B cell (primary cell): ENCODE data around the gene CD19. TPM values are rescaled to one million over a fixed set of nuclear protein-coding genes. Genes with fewer than 3 reads are reported as not detected.

ENCODE experiments used
- ATAC-seq: fragments of 200-7000 bp; cut with Tn5 transposase; one replicate; pipeline ENCODE4 v1.10.0; 2021; ENCODE audit warnings: low read depth, mild to moderate bottlenecking, moderate number of reproducible peaks, moderate library complexity
- CTCF ChIA-PET: fragments of 350-600 bp; sonication (Branson Sonifier 250); formaldehyde crosslinking; loops from one replicate; lab custom pipeline; 2021; ENCODE audit warnings: antibody characterized with exemption, inconsistent platforms; lab: Charles Lee
- POLR2A ChIA-PET: fragments of 350-600 bp; sonication (Branson Sonifier 250); formaldehyde crosslinking; loops from one replicate; lab custom pipeline; 2021; ENCODE audit warnings: antibody characterized with exemption; lab: Charles Lee
- DNase-seq: peaks from one replicate; pipeline ENCODE4 v3.0.0; 2013
- H2AFZ ChIP-seq: 2 replicates; pipeline ENCODE4 v1.6.1; 2012; ENCODE audit warnings: mild to moderate bottlenecking, low read depth, low read length; ENCODE audit not compliant: insufficient read depth, poor library complexity, severe bottlenecking
- H3K27ac ChIP-seq, 2 donors: 1 replicate in 1 of 2; 2 replicates in 1 of 2; pipeline ENCODE4 v1.5.1; 2012 to 2013; ENCODE audit warnings: low read length in 2 of 2, mild to moderate bottlenecking in 2 of 2, moderate library complexity in 1 of 2
- H3K27me3 ChIP-seq, 4 experiments: fragments of 200-600 bp in 1 of 4; sonication (generic) in 1 of 4; replicated peaks in 1 of 4; 1 replicate in 2 of 4; 2 replicates in 2 of 4; pipeline versions ENCODE4 v1.6.1 to v1.7.0; 2013 to 2016; ENCODE audit warnings: low read length in 3 of 4, mild to moderate bottlenecking in 2 of 4, mixed read lengths in 1 of 4, moderate library complexity in 1 of 4; ENCODE audit not compliant: insufficient read depth in 4 of 4, control insufficient read depth in 3 of 4; ENCODE audit errors: control extremely low read depth in 1 of 4
- H3K36me3 ChIP-seq, 2 experiments: replicated peaks in 1 of 2; 1 replicate in 1 of 2; 2 replicates in 1 of 2; pipeline versions ENCODE4 v1.6.1 to v1.7.1; 2013; ENCODE audit warnings: low read length in 1 of 2; ENCODE audit not compliant: insufficient read depth in 2 of 2, control insufficient read depth in 1 of 2; ENCODE audit errors: control extremely low read depth in 1 of 2, extremely low read depth in 1 of 2
- H3K4me1 ChIP-seq, 2 donors: fragments of 200-600 bp in 1 of 2; sonication (generic) in 1 of 2; 1 replicate in 1 of 2; 2 replicates in 1 of 2; pipeline versions ENCODE4 v1.5.1 to v1.6.1; 2013 to 2017; ENCODE audit warnings: low read length in 2 of 2; ENCODE audit not compliant: control insufficient read depth in 2 of 2, insufficient read depth in 2 of 2
- H3K4me2 ChIP-seq: replicated peaks from 2 replicates; pipeline ENCODE3; 2012; ENCODE audit warnings: mild to moderate bottlenecking, low read depth, low read length; ENCODE audit not compliant: poor library complexity, severe bottlenecking
- H3K4me3 ChIP-seq, 5 experiments: fragments of 200-600 bp in 1 of 5; sonication (generic) in 1 of 5; 1 replicate in 3 of 5; 2 replicates in 2 of 5; pipeline versions ENCODE4 v1.5.1 to v1.7.0; 2011 to 2016; ENCODE audit warnings: low read length in 4 of 5, mild to moderate bottlenecking in 4 of 5, low read depth in 2 of 5, control low read depth in 1 of 5, moderate library complexity in 1 of 5; ENCODE audit not compliant: insufficient read depth in 1 of 5; ENCODE audit errors: control extremely low read depth in 1 of 5, extremely low read depth in 1 of 5
- H3K79me2 ChIP-seq: fragments of 200-600 bp; sonication (generic); one replicate; pipeline ENCODE4 v1.6.0; 2016; ENCODE audit warnings: low read length; ENCODE audit not compliant: control insufficient read depth, insufficient read depth
- H3K9ac ChIP-seq: fragments of 200-600 bp; sonication (generic); 2 replicates; pipeline ENCODE4 v1.6.1; 2017; ENCODE audit warnings: mild to moderate bottlenecking, low read length, moderate library complexity
- H3K9me3 ChIP-seq, 3 donors: one replicate each; pipeline versions ENCODE4 v1.6.1 to v1.7.1; 2013; ENCODE audit warnings: low read length in 2 of 3; ENCODE audit not compliant: control insufficient read depth in 2 of 3, insufficient read depth in 1 of 3; ENCODE audit errors: control extremely low read depth in 1 of 3
- H4K20me1 ChIP-seq: 2 replicates; pipeline ENCODE4 v1.6.0; 2012; ENCODE audit warnings: mild to moderate bottlenecking, low read length; ENCODE audit not compliant: insufficient read depth, control insufficient read depth, poor library complexity, severe bottlenecking
- H3K27ac Mint-ChIP-seq: one replicate; pipeline ENCODE4 v1.8.0; 2021; ENCODE audit warnings: mixed read lengths
- H3K27me3 Mint-ChIP-seq: one replicate; pipeline ENCODE4 v1.8.0; 2021; ENCODE audit warnings: mixed read lengths
- H3K4me1 Mint-ChIP-seq: one replicate; pipeline ENCODE4 v1.8.0; 2021; ENCODE audit warnings: mixed read lengths
- H3K4me3 Mint-ChIP-seq: one replicate; pipeline ENCODE4 v1.8.0; 2021; ENCODE audit warnings: mixed read lengths
- H3K9me3 Mint-ChIP-seq: one replicate; pipeline ENCODE4 v1.8.0; 2022; ENCODE audit warnings: mixed read lengths; ENCODE audit not compliant: insufficient read depth
- EZH2 ChIP-seq: IDR thresholded peaks from 2 replicates; pipeline ENCODE4 v1.6.1; 2012; ENCODE audit warnings: borderline replicate concordance, low read depth, mild to moderate bottlenecking, moderate library complexity, low read length; ENCODE audit not compliant: insufficient read depth, poor library complexity, severe bottlenecking
- WGBS: methylation state at CpG from one replicate; pipeline ENCODE4 v1.1.5; 2013; ENCODE audit warnings: missing lambda C conversion rate; ENCODE audit not compliant: insufficient coverage; 5-methylcytosine and 5-hydroxymethylcytosine counted together
- intact Hi-C: fragments of 100-400 bp; cut with micrococcal nuclease; formaldehyde crosslinking; loops from one replicate; pipeline ENCODE4 v1.10.0; 2022
- polyA plus RNA-seq: library from polyadenylated mRNA; depleted of rRNA; stranded (reverse); fragments of >200 nt; gene quantifications from 2 replicates; pipeline ENCODE4 v1.2.3, GENCODE V29; 2012
- total RNA-seq, 2 donors: library from RNA; stranded (reverse); fragments of 120-200 nt in 1 of 2; gene quantifications; 1 replicate in 1 of 2; 2 replicates in 1 of 2; pipeline versions ENCODE4 v1.2.3 to v1.2.4, GENCODE V29; 2013 to 2022
- TF ChIP-seq, protein P1 (sequence below): fragments of 200-600 bp; IDR thresholded peaks from one replicate; pipeline ENCODE4 v1.8.0; 2022; ENCODE audit warnings: antibody characterized with exemption, mild to moderate bottlenecking

Gene CD19
- total and polyA plus RNA-seq, 2 donors (not counting 1 experiment from before 2014, with no cell fraction given): 306 to 478 TPM

DNA sequence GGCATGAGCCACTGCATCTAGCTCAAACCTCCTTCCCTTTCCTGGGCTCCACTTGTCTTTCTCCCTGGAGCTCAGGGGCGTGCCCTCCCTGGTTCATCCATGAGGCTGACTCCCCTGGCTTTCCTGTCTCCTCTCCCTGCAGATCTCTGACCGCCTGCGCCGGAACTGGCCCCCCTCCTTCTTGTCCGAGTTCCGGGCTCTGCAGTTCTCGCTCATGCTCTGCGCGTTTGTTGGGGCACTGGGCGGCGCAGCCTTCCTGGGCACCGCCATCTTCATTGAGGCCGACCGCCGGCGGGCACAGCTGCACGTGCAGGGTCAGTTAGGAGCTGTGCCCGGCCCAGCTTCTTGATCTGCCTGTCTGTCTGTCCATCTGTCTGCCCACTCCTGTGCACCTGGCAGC lies 51.9 kb downstream of the CD19 start:
- H3K4me1 Mint-ChIP-seq: peaks cover 13% of the 10 kb centered on the region
- Histone ChIP-seq H3K36me3 (peaks cover 0 to 60% of the 10 kb centered on the region in 2 experiments), H3K27me3 (peaks cover 0 to 13% (median 0%) of the 10 kb centered on the region in 4 experiments), H3K4me2 (no peak overlapping the region), H3K4me1 (peaks cover 16 to 22% of the 10 kb centered on the region in 2 donors), H2AFZ (no peak overlapping the region), H3K9ac (no peak overlapping the region), H3K79me2 (peaks cover 12% of the 10 kb centered on the region), H4K20me1 (peaks cover 30% of the 10 kb centered on the region), H3K27ac (no peak overlapping the region), H3K4me3 (no peak overlapping the region), H3K9me3 (peaks cover 0 to 30% (median 12%) of the 10 kb centered on the region in 3 donors)
- H3K27ac Mint-ChIP-seq: no peak overlapping the region
- over 99% methylated on average over 18 of the region's 18 CpGs for WGBS
- ChIA-PET CTCF (no interaction called here), POLR2A (no interaction called here)
- peaks cover 6% of the 10 kb centered on the region for H3K9me3 Mint-ChIP-seq
- intact Hi-C loops: no loop called here
- DNase-seq: no peak
- peaks cover 3% of the 10 kb centered on the region for H3K27me3 Mint-ChIP-seq
- TF ChIP-seq, protein P1, sequence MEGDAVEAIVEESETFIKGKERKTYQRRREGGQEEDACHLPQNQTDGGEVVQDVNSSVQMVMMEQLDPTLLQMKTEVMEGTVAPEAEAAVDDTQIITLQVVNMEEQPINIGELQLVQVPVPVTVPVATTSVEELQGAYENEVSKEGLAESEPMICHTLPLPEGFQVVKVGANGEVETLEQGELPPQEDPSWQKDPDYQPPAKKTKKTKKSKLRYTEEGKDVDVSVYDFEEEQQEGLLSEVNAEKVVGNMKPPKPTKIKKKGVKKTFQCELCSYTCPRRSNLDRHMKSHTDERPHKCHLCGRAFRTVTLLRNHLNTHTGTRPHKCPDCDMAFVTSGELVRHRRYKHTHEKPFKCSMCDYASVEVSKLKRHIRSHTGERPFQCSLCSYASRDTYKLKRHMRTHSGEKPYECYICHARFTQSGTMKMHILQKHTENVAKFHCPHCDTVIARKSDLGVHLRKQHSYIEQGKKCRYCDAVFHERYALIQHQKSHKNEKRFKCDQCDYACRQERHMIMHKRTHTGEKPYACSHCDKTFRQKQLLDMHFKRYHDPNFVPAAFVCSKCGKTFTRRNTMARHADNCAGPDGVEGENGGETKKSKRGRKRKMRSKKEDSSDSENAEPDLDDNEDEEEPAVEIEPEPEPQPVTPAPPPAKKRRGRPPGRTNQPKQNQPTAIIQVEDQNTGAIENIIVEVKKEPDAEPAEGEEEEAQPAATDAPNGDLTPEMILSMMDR: no peak
- TF ChIP-seq EZH2: no peak
- H3K4me3 Mint-ChIP-seq: no peak overlapping the region
- ATAC-seq: no peak

DNA sequence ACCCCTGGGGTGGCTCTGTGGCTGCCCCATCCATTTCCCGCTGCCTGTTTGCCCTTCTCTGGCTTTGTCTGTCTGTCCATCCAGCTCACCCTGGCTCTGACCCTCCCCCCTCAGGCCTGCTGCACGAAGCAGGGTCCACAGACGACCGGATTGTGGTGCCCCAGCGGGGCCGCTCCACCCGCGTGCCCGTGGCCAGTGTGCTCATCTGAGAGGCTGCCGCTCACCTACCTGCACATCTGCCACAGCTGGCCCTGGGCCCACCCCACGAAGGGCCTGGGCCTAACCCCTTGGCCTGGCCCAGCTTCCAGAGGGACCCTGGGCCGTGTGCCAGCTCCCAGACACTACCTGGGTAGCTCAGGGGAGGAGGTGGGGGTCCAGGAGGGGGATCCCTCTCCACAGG lies 52.3 kb downstream of the CD19 start:
- no peak overlapping the region for H3K4me3 Mint-ChIP-seq
- peaks cover 0 to 56% of the 10 kb centered on the region in 2 experiments for H3K36me3 ChIP-seq

More for the DNA sequence above, 52.3 kb downstream of the CD19 start:
- DNase-seq (no peak), ATAC-seq (no peak)
- intact Hi-C loops: no loop called here
- peaks cover 3% of the 10 kb centered on the region for H3K27me3 Mint-ChIP-seq
- Histone ChIP-seq H3K27ac (no peak overlapping the region), H3K4me2 (peak overlapping the region; percentile 74), H3K27me3 (peaks cover 0 to 13% (median 0%) of the 10 kb centered on the region in 4 experiments), H3K4me1 (peaks cover 16 to 22% of the 10 kb centered on the region in 2 donors), H2AFZ (no peak overlapping the region), H3K9ac (no peak overlapping the region), H4K20me1 (peaks cover 30% of the 10 kb centered on the region), H3K9me3 (peaks cover 0 to 30% (median 12%) of the 10 kb centered on the region in 3 donors), H3K4me3 (no peak overlapping the region), H3K79me2 (peaks cover 7% of the 10 kb centered on the region)
- peaks cover 6% of the 10 kb centered on the region for H3K9me3 Mint-ChIP-seq
- H3K4me1 Mint-ChIP-seq: peaks cover 13% of the 10 kb centered on the region
- CTCF ChIA-PET: no interaction called here
- WGBS: 79% methylated on average over 12 of the region's 12 CpGs
- H3K27ac Mint-ChIP-seq: no peak overlapping the region
- TF ChIP-seq, protein P1: no peak
- TF ChIP-seq EZH2: no peak
- POLR2A ChIA-PET: interaction anchor here (0.7 kb wide), 1 partner anchor 1438 kb away, joined by 5 read pairs; no protein-coding TSS in a partner anchor
